Activated B cell treated with CpG ODN at 0.5 μM for 24 hours (primary cell): Measurements from ENCODE around the gene CDHR2. TPM values are rescaled to one million over a fixed set of nuclear protein-coding genes. Genes with fewer than 3 reads are reported as not detected.
A peak's percentile ranks its signal among the peaks of the same experiment; 100 is the strongest.

ENCODE experiments used
- ATAC-seq: fragments of 200-7000 bp; cut with Tn5 transposase; one replicate; pipeline ENCODE4 v1.10.0; 2021; ENCODE audit warnings: low read depth, mild to moderate bottlenecking, moderate library complexity
- CTCF ChIA-PET: fragments of 350-600 bp; sonication (Branson Sonifier 250); formaldehyde crosslinking; loops from one replicate; lab custom pipeline; 2021; ENCODE audit warnings: antibody characterized with exemption; lab: Charles Lee
- POLR2A ChIA-PET: fragments of 350-600 bp; sonication (Branson Sonifier 250); formaldehyde crosslinking; loops from one replicate; lab custom pipeline; 2021; ENCODE audit warnings: antibody characterized with exemption; lab: Charles Lee
- DNase-seq: peaks from one replicate; pipeline ENCODE4 v3.0.0; 2022
- H3K27ac Mint-ChIP-seq: one replicate; pipeline ENCODE4 v1.8.0; 2020; ENCODE audit warnings: mixed read lengths
- H3K27me3 Mint-ChIP-seq: one replicate; pipeline ENCODE4 v1.8.0; 2021; ENCODE audit warnings: mixed read lengths
- H3K36me3 Mint-ChIP-seq: one replicate; pipeline ENCODE4 v1.8.0; 2021; ENCODE audit warnings: low read depth, mixed read lengths
- H3K4me1 Mint-ChIP-seq: one replicate; pipeline ENCODE4 v1.8.0; 2021; ENCODE audit warnings: mixed read lengths
- H3K4me3 Mint-ChIP-seq: one replicate; pipeline ENCODE4 v1.8.0; 2020; ENCODE audit warnings: mild to moderate bottlenecking, mixed read lengths
- H3K9me3 Mint-ChIP-seq: one replicate; pipeline ENCODE4 v1.8.0; 2020; ENCODE audit warnings: mixed read lengths
- CTCF ChIP-seq: fragments of 200-600 bp; IDR thresholded peaks from one replicate; pipeline ENCODE4 v1.8.0; 2022; ENCODE audit warnings: antibody characterized with exemption, mild to moderate bottlenecking
- intact Hi-C: fragments of 100-400 bp; cut with micrococcal nuclease; formaldehyde crosslinking; loops from one replicate; pipeline ENCODE4 v1.15.1; 2024
- total RNA-seq: library from RNA; stranded (reverse); gene quantifications from 2 replicates; pipeline ENCODE4 v1.2.3, GENCODE V29; 2022

Gene CDHR2
- total RNA-seq, 1 donor from 2014 or later, result 0.31 TPM

GRCh38 chr5:176632745-176633144, 83.6 kb downstream of the CDHR2 start:
- H3K27me3 Mint-ChIP-seq, result peaks cover 32% of the 10 kb centered on the region
- TF ChIP-seq CTCF, result no peak
- intact Hi-C loops, result loop anchor here (5.0 kb wide), 1 partner anchor 95 kb away; the partner anchor contains the start of gene RNF44
- POLR2A ChIA-PET, result interaction anchor here (2.5 kb wide), 1 partner anchor 14 kb away, joined by 13 read pairs; the partner anchor contains the start of gene TSPAN17
- no peak overlapping the region for H3K4me3 Mint-ChIP-seq
- ATAC-seq (no peak), DNase-seq (no peak)
- peaks cover 46% of the 10 kb centered on the region for H3K4me1 Mint-ChIP-seq
- H3K27ac Mint-ChIP-seq, result no peak overlapping the region
- H3K9me3 Mint-ChIP-seq, result peaks cover 5% of the 10 kb centered on the region
- CTCF ChIA-PET, result no interaction called here
- H3K36me3 Mint-ChIP-seq, result no peaks in the 10 kb centered on the region

- no peak for TF ChIP-seq CTCF
- H3K27me3 Mint-ChIP-seq, result peaks cover 26% of the 10 kb centered on the region
- ATAC-seq (peak; percentile 41), DNase-seq (no peak)
- peaks cover 5% of the 10 kb centered on the region for H3K9me3 Mint-ChIP-seq
- CTCF ChIA-PET, result interaction anchor here (1.2 kb wide), 2 partner anchors 9 to 27 kb away, joined by 3 to 8 read pairs; no protein-coding TSS in a partner anchor
- H3K4me1 Mint-ChIP-seq, result peaks cover 43% of the 10 kb centered on the region
- H3K4me3 Mint-ChIP-seq, result peak overlapping the region; percentile 75
- H3K36me3 Mint-ChIP-seq, result no peaks in the 10 kb centered on the region
- peak overlapping the region; percentile 64 for H3K27ac Mint-ChIP-seq
- intact Hi-C loops, result loop anchor here (5.0 kb wide), 1 partner anchor 96 kb away; the partner anchor contains the start of gene RNF44
- POLR2A ChIA-PET, result interaction anchor here (2.5 kb wide), 1 partner anchor 13 kb away, joined by 13 read pairs; the partner anchor contains the start of gene TSPAN17
Measured at GRCh38 chr5:176633598-176633997, 84.5 kb downstream of the CDHR2 start.

- Mint-ChIP-seq H3K9me3 (peaks cover 5% of the 10 kb centered on the region), H3K27ac (no peak overlapping the region), H3K27me3 (peaks cover 16% of the 10 kb centered on the region), H3K4me3 (no peak overlapping the region), H3K4me1 (peaks cover 23% of the 10 kb centered on the region), H3K36me3 (no peaks in the 10 kb centered on the region)
- intact Hi-C loops, result no loop called here
- DNase-seq, result no peak
- POLR2A ChIA-PET, result no interaction called here
- CTCF ChIA-PET, result no interaction called here
- no peak for TF ChIP-seq CTCF
- no peak for ATAC-seq
Measured at GRCh38 chr5:176636426-176636825, 87.3 kb downstream of the CDHR2 start.

GRCh38 chr5:176637556-176637955, 88.4 kb downstream of the CDHR2 start:
- peaks cover 5% of the 10 kb centered on the region for H3K9me3 Mint-ChIP-seq

GRCh38 chr5:176638437-176638836, 89.3 kb downstream of the CDHR2 start:
- no peaks in the 10 kb centered on the region for H3K36me3 Mint-ChIP-seq
- no peak for ATAC-seq
- no peak overlapping the region for H3K27ac Mint-ChIP-seq
- ChIA-PET CTCF (no interaction called here), POLR2A (no interaction called here)
- TF ChIP-seq CTCF, result no peak
- DNase-seq, result no peak
- peaks cover 16% of the 10 kb centered on the region for H3K27me3 Mint-ChIP-seq
- H3K4me1 Mint-ChIP-seq, result peaks cover 17% of the 10 kb centered on the region
- no peak overlapping the region for H3K4me3 Mint-ChIP-seq
- intact Hi-C loops, result no loop called here
- peaks cover 5% of the 10 kb centered on the region for H3K9me3 Mint-ChIP-seq

More at GRCh38 chr5:176637556-176637955, 88.4 kb downstream of the CDHR2 start:
- ATAC-seq, result no peak
- no peak for DNase-seq
- CTCF ChIA-PET, result no interaction called here
- intact Hi-C loops, result no loop called here
- no peak overlapping the region for H3K4me3 Mint-ChIP-seq
- TF ChIP-seq CTCF, result no peak
- H3K36me3 Mint-ChIP-seq, result no peaks in the 10 kb centered on the region
- H3K4me1 Mint-ChIP-seq, result peaks cover 22% of the 10 kb centered on the region
- POLR2A ChIA-PET, result no interaction called here
- peaks cover 16% of the 10 kb centered on the region for H3K27me3 Mint-ChIP-seq
- no peak overlapping the region for H3K27ac Mint-ChIP-seq
